NCI-H460 (cell line): ENCODE data around the gene MPL. TPM values are rescaled to one million over a fixed set of nuclear protein-coding genes. Genes with fewer than 3 reads are reported as not detected.

Experiments
- DNase-seq: peaks from one replicate; pipeline ENCODE4 v3.0.0-alpha.2; 2016; ENCODE audit warnings: low read depth; ENCODE audit errors: extremely low read depth
- total RNA-seq: library from RNA; depleted of rRNA; stranded (reverse); fragments of >200 nt; shearing (Covaris generic); gene quantifications from 2 replicates; pipeline ENCODE4 v1.2.3, GENCODE V29; 2014

The MPL gene
- total RNA-seq, 1 experiment from 2014 or later: not detected

- no peak for DNase-seq
Measured at GRCh38 chr1:43351421-43352350, 14.1 kb downstream of the MPL start.

- DNase-seq: no peak
Measured at GRCh38 chr1:43352351-43352705, 14.7 kb downstream of the MPL start.

- DNase-seq: no peak
Measured at GRCh38 chr1:43352881-43353280, 15.3 kb downstream of the MPL start.

GRCh38 chr1:43354471-43354870 lies 16.9 kb downstream of the MPL start:
- no peak for DNase-seq

- no peak for DNase-seq
Measured at GRCh38 chr1:43354936-43355335, 17.3 kb downstream of the MPL start.

- DNase-seq: no peak
Measured at GRCh38 chr1:43357251-43357650, 19.6 kb downstream of the MPL start.

GRCh38 chr1:43358121-43358745 lies 20.6 kb downstream of the MPL start:
- DNase-seq: peak; percentile 30

- DNase-seq: peak; percentile 96
Measured at GRCh38 chr1:43358746-43359693, 21.4 kb downstream of the MPL start, which contains the start of gene CDC20. TSS of gene CDC20 (plus strand) at chr1:43358981. CDS start at chr1:43359216, 235 bp downstream.

GRCh38 chr1:43359696-43360095 lies 22.1 kb downstream of the MPL start:
- no peak for DNase-seq

GRCh38 chr1:43360616-43361015 lies 23.0 kb downstream of the MPL start:
- DNase-seq: no peak

GRCh38 chr1:43363283-43363934 lies 25.8 kb downstream of the MPL start:
- DNase-seq: no peak

GRCh38 chr1:43363935-43364525 lies 26.4 kb downstream of the MPL start:
- no peak for DNase-seq

- no peak for DNase-seq
Measured at GRCh38 chr1:43365678-43366077, 28.1 kb downstream of the MPL start.

- DNase-seq: no peak
Measured at GRCh38 chr1:43366179-43366578, 28.6 kb downstream of the MPL start.

GRCh38 chr1:43366601-43367025 lies 29.0 kb downstream of the MPL start:
- no peak for DNase-seq

- no peak for DNase-seq
Measured at GRCh38 chr1:43367026-43367903, 29.6 kb downstream of the MPL start.

GRCh38 chr1:43367904-43368645 lies 30.5 kb downstream of the MPL start, which contains the start of gene ELOVL1:
TSS of gene ELOVL1 (minus strand) at chr1:43368011. CDS start at chr1:43365609, 2,402 bp downstream.
- peak; percentile 75 for DNase-seq

- no peak for DNase-seq
Measured at GRCh38 chr1:43368646-43369020, 31.0 kb downstream of the MPL start.
